AG04450 (cell line): Measurements from ENCODE around the gene TSSC4. TPM values are rescaled to one million over a fixed set of nuclear protein-coding genes. Genes with fewer than 3 reads are reported as not detected.

Source experiments
- CTCF ChIA-PET: fragments of 300-600, 350-600 bp; formaldehyde crosslinking; extraction: SDS; loops from one replicate; lab custom pipeline; 2022; ENCODE audit warnings: antibody characterized with exemption, inconsistent platforms; lab: Charles Lee
- POLR2A ChIA-PET: fragments of 350-600 bp; formaldehyde crosslinking; extraction: SDS; loops from one replicate; lab custom pipeline; 2021; ENCODE audit warnings: antibody characterized with exemption, inconsistent platforms; lab: Yijun Ruan, JAX
- DNase-seq: peaks from one replicate; pipeline ENCODE4 v3.0.0-alpha.2; 2011; ENCODE audit warnings: low read depth, low spot score
- H3K27ac ChIP-seq: one replicate; pipeline ENCODE4 v1.5.1; 2012; ENCODE audit warnings: low read depth, low read length, control low read depth
- H3K27me3 ChIP-seq: one replicate; pipeline ENCODE4 v1.6.0; 2012; ENCODE audit warnings: low read length; ENCODE audit not compliant: control insufficient read depth, insufficient read depth
- H3K4me3 ChIP-seq: 2 replicates; pipeline ENCODE4 v1.5.1; 2011; ENCODE audit warnings: mild to moderate bottlenecking, low read depth, low read length, control low read depth
- H3K9me3 ChIP-seq: 2 replicates; pipeline ENCODE4 v1.5.1; 2012; ENCODE audit warnings: low read length; ENCODE audit not compliant: control insufficient read depth, insufficient read depth
- polyA plus RNA-seq: library from polyadenylated mRNA; depleted of rRNA; stranded (reverse); fragments of >200 nt; gene quantifications from 2 replicates; pipeline ENCODE4 v1.2.3, GENCODE V29; 2011
- TF ChIP-seq, protein P1 (sequence below): IDR thresholded peaks from 2 replicates; pipeline ENCODE4 v1.5.1; 2011; ENCODE audit warnings: low read depth, low read length, control low read depth, inconsistent platforms

Gene TSSC4
- polyA plus RNA-seq, 1 experiment, result 13.3 TPM

DNA sequence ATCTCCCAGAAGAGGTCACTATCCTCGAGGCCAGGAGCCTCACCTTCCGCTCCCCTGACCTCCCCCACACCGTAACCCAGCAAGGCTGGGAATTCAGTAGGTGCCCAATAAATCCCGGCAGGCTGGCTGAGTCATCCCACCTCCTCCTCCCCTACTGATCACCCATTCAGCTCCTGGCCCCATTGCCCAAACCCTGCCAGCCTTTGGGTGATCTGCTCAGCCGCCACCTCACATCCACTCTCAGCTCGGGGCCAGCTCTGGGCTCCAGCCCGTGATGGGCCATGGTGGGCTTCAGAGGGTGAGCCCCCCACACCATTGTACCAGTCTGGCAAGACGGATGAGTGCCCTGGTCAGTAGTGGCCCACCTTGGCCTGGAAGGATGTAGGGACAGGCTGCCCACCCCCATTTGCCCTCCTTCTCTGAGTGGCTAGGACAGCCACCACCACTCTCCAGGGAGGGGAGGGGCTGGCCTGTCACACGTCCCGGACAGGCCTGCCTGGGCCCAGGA, 35.5 kb downstream of the TSSC4 start:
- peaks cover 6% of the 10 kb centered on the region for H3K27me3 ChIP-seq
- H3K27ac ChIP-seq, result no peak overlapping the region
- H3K9me3 ChIP-seq, result no peaks in the 10 kb centered on the region; the same call in 1 of the 2 replicates
- CTCF ChIA-PET, result no interaction called here
- H3K4me3 ChIP-seq, result no peak overlapping the region
- no peak for DNase-seq
- TF ChIP-seq, protein P1, sequence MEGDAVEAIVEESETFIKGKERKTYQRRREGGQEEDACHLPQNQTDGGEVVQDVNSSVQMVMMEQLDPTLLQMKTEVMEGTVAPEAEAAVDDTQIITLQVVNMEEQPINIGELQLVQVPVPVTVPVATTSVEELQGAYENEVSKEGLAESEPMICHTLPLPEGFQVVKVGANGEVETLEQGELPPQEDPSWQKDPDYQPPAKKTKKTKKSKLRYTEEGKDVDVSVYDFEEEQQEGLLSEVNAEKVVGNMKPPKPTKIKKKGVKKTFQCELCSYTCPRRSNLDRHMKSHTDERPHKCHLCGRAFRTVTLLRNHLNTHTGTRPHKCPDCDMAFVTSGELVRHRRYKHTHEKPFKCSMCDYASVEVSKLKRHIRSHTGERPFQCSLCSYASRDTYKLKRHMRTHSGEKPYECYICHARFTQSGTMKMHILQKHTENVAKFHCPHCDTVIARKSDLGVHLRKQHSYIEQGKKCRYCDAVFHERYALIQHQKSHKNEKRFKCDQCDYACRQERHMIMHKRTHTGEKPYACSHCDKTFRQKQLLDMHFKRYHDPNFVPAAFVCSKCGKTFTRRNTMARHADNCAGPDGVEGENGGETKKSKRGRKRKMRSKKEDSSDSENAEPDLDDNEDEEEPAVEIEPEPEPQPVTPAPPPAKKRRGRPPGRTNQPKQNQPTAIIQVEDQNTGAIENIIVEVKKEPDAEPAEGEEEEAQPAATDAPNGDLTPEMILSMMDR, result no peak
- POLR2A ChIA-PET, result no interaction called here

DNA sequence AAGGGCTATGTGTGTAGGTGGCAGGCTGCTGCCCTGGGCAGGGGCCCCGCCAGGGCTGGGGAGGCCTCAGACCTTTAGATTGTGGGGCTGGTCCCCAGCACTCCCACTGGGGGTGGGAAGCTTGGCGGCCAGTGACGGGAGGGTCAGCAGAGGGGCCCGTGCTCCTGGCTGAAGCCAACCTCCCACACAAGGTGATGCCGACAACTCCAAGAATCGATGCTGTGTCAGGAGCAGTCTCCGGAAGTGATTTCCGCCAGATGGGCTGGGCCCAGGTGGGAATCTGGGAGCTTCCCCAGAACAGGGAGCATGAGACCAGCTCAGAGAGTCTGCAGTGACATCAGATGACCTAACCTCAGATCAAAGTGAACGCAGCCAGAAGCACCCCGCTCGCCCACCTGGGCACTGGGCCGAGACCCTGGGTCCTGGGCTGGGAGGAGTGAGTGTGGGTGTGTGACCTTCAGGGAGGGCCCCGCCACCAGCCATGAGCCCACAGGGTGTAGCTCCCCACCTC, 36.0 kb downstream of the TSSC4 start:
- no peaks in the 10 kb centered on the region; the same call in 1 of the 2 replicates for H3K9me3 ChIP-seq
- no peak overlapping the region for H3K4me3 ChIP-seq
- no peak overlapping the region for H3K27ac ChIP-seq
- ChIA-PET CTCF (no interaction called here), POLR2A (no interaction called here)
- TF ChIP-seq, protein P1, result no peak
- no peak for DNase-seq
- peaks cover 6% of the 10 kb centered on the region for H3K27me3 ChIP-seq

DNA sequence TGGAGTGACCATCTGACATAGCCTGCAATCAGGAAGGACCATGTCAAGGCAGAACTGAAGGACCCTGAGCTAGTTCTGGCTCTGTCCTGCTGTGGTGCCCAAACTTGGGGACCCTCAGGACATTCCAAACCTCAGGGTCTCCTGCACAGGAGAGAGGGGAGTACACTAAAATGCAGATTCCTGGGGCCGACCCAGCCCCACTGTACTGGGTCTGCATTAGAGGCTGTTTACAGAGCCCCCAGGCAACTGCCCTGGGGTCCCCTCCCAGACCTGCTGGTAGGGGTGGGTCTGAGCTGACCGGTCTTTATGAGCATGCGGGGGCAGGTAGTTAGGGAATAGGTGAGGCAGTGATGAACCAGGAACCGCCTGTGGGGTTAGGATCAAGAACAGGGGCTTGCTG, 37.0 kb downstream of the TSSC4 start:
- peaks cover 4% of the 10 kb centered on the region for H3K27me3 ChIP-seq
- TF ChIP-seq, protein P1, result no peak
- no peaks in the 10 kb centered on the region; the same call in 1 of the 2 replicates for H3K9me3 ChIP-seq
- POLR2A ChIA-PET, result no interaction called here
- H3K27ac ChIP-seq, result no peak overlapping the region
- no peak for DNase-seq
- CTCF ChIA-PET, result no interaction called here
- H3K4me3 ChIP-seq, result no peak overlapping the region

DNA sequence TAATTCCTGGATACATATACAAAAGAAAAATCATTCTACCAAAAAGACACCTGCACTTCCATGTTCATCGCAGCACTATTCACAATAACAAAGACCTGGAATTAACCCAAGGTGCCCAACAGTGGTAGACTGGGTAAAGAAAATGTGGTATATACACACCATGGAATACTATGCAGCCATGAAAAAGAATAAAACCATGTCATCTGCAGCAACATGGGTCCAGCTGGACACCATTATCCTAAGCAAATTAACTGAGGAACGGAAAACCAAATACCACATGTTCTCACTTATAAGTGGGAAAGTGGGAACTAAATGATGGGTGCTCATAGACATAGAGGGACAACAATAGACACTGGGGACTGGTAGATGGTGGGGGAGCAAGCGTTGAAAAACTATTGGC, 39.3 kb downstream of the TSSC4 start:
- ChIA-PET POLR2A (no interaction called here), CTCF (no interaction called here)
- DNase-seq, result no peak
- Histone ChIP-seq H3K27me3 (peaks cover 18% of the 10 kb centered on the region), H3K27ac (no peak overlapping the region), H3K9me3 (no peaks in the 10 kb centered on the region; the same call in 1 of the 2 replicates), H3K4me3 (no peak overlapping the region)
- TF ChIP-seq, protein P1, result no peak

DNA sequence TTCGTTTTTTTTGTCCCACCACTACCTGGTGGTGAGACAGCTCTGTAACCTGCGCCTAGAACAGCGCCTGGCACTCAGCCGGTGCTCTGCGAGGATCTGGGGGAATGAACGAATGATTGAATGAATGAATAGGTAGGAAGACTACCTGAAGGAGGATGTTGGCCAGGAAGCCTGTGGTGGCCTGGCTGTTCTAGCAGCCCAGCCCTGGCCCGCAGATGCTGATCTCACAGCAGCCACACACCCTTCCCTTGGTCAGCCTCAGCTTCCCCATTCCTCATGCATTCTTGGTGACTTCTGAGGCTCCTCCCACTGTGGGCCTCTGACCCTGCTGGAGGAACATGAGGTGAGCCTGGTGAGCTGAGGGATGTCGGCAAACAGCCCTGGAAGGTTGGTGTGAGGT, 40.1 kb downstream of the TSSC4 start:
- Histone ChIP-seq H3K27ac (no peak overlapping the region), H3K9me3 (no peaks in the 10 kb centered on the region; the same call in 1 of the 2 replicates), H3K4me3 (no peak overlapping the region), H3K27me3 (peaks cover 23% of the 10 kb centered on the region)
- ChIA-PET POLR2A (no interaction called here), CTCF (no interaction called here)
- DNase-seq, result no peak
- TF ChIP-seq, protein P1, result no peak
